GM18520 (cell line): ENCODE data around the gene TCEAL9.
A peak's percentile ranks its signal among the peaks of the same experiment; 100 is the strongest.
"Not testable (repeated sequence)": the region's sequence is repeated elsewhere in the genome, so short reads cannot be mapped to it uniquely, and the experiment has no call there.

Experiments
- ATAC-seq: cut with Tn5 transposase; IDR thresholded peaks from one replicate; pipeline ENCODE4 v1.9.1; 2021; ENCODE audit not compliant: unreplicated experiment

TCEAL9 gene

GRCh38 chrX:103372886-103373285, 16.6 kb downstream of the TCEAL9 start:
- ATAC-seq, result no peak

GRCh38 chrX:103373581-103373980, 17.3 kb downstream of the TCEAL9 start:
- no peak for ATAC-seq

- no peak for ATAC-seq
Measured at GRCh38 chrX:103376118-103376978, 20.0 kb downstream of the TCEAL9 start, which contains the start of gene BEX3. TSS of gene BEX3 (plus strand) at chrX:103376538. CDS start at chrX:103377522, 984 bp downstream.

GRCh38 chrX:103376979-103377324, 20.6 kb downstream of the TCEAL9 start:
- ATAC-seq, result no peak

- ATAC-seq, result no peak
Measured at GRCh38 chrX:103378990-103379389, 22.7 kb downstream of the TCEAL9 start.

- ATAC-seq, result no peak
Measured at GRCh38 chrX:103382877-103383276, 26.6 kb downstream of the TCEAL9 start.

GRCh38 chrX:103384672-103385071, 28.4 kb downstream of the TCEAL9 start:
- ATAC-seq, result no peak

- not testable (repeated sequence) for ATAC-seq
Measured at GRCh38 chrX:103385283-103385830, 29.1 kb downstream of the TCEAL9 start.

GRCh38 chrX:103386332-103386731, 30.0 kb downstream of the TCEAL9 start:
- ATAC-seq, result no peak

GRCh38 chrX:103393487-103393886, 37.2 kb downstream of the TCEAL9 start:
- no peak for ATAC-seq

GRCh38 chrX:103396186-103396585, 39.9 kb downstream of the TCEAL9 start:
- ATAC-seq, result no peak

- ATAC-seq, result no peak
Measured at GRCh38 chrX:103396660-103397059, 40.4 kb downstream of the TCEAL9 start.

- no peak for ATAC-seq
Measured at GRCh38 chrX:103397707-103398106, 41.4 kb downstream of the TCEAL9 start.

GRCh38 chrX:103398421-103398864, 42.1 kb downstream of the TCEAL9 start:
- no peak for ATAC-seq

GRCh38 chrX:103399744-103400143, 43.4 kb downstream of the TCEAL9 start:
- no peak for ATAC-seq

- ATAC-seq, result no peak
Measured at GRCh38 chrX:103400931-103401330, 44.6 kb downstream of the TCEAL9 start.

- ATAC-seq, result peak; percentile 88
Measured at GRCh38 chrX:103404231-103405008, 48.1 kb downstream of the TCEAL9 start.

GRCh38 chrX:103405009-103405333, 48.7 kb downstream of the TCEAL9 start:
- ATAC-seq, result no peak

GRCh38 chrX:103406256-103406655, 50.0 kb downstream of the TCEAL9 start:
- no peak for ATAC-seq

GRCh38 chrX:103407776-103408175, 51.5 kb downstream of the TCEAL9 start:
- ATAC-seq, result no peak
